ENCODE results near the gene MRTFB. TPM values are rescaled to one million over a fixed set of nuclear protein-coding genes. Genes with fewer than 3 reads are reported as not detected.

Gene MRTFB
- total and polyA plus RNA-seq, 2 donors (not counting 1 experiment from before 2014, with no cell fraction given) = 8.8 to 9.8 TPM

DNA sequence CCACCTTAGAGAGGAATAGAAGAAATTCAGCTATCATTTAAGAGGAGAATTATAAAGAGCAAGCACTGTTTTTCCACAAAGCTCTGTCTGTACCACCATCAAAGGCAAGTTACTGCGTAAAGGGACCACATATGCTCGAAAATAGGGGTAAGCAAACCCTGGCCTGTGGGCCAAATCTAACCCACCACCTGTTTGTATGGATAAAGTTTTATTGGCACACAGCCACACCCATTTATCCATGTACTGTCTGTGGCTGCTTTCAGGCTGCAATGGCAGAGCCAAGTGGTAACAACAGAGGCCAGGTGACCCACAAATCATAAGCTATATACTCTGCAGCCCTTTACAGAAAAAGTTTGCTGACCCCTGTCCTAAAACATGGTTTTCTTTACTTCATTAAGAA, 180.3 kb downstream of the MRTFB start:
- TF ChIP-seq EZH2 (IDR thresholded peaks at IDR 0.05; ENCODE audit: low read length, missing control alignments) = no peak
- TF ChIP-seq, protein P1, sequence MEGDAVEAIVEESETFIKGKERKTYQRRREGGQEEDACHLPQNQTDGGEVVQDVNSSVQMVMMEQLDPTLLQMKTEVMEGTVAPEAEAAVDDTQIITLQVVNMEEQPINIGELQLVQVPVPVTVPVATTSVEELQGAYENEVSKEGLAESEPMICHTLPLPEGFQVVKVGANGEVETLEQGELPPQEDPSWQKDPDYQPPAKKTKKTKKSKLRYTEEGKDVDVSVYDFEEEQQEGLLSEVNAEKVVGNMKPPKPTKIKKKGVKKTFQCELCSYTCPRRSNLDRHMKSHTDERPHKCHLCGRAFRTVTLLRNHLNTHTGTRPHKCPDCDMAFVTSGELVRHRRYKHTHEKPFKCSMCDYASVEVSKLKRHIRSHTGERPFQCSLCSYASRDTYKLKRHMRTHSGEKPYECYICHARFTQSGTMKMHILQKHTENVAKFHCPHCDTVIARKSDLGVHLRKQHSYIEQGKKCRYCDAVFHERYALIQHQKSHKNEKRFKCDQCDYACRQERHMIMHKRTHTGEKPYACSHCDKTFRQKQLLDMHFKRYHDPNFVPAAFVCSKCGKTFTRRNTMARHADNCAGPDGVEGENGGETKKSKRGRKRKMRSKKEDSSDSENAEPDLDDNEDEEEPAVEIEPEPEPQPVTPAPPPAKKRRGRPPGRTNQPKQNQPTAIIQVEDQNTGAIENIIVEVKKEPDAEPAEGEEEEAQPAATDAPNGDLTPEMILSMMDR (conservative IDR thresholded peaks at IDR 0.05 in 1 of 2, IDR thresholded peaks at IDR 0.05 in 1 of 2; ENCODE audit: low read depth in 1 of 2, low read length in 2 of 2) = no peak
- no peak overlapping the region for H3K27ac ChIP-seq (ENCODE audit: insufficient read depth, low read length)
- no peaks in the 10 kb centered on the region for H4K20me1 ChIP-seq (ENCODE audit: control insufficient read depth, extremely low read depth, insufficient read depth, low read length)
- H3K4me3 ChIP-seq (replicated peaks in 1 of 4; ENCODE audit: control extremely low read depth in 1 of 4, insufficient read depth in 1 of 4, low read depth in 3 of 4, low read length in 4 of 4) = no peak overlapping the region
- no peak overlapping the region for H3K9ac ChIP-seq (ENCODE audit: insufficient read depth, low read length)
- H3K4me2 ChIP-seq (ENCODE audit: extremely low read depth, insufficient read depth, low read length) = no peak overlapping the region
- no peak for DNase-seq (ENCODE audit: low read depth in 2 of 2)
- no peaks in the 10 kb centered on the region for H3K79me2 ChIP-seq (ENCODE audit: control insufficient read depth, insufficient read depth, low read length)
- peaks cover 11% of the 10 kb centered on the region for H3K36me3 ChIP-seq (ENCODE audit: control insufficient read depth, insufficient read depth, low read length)
- H2AFZ ChIP-seq (ENCODE audit: low read length) = no peak overlapping the region
- no peaks in the 10 kb centered on the region for H3K4me1 ChIP-seq (ENCODE audit: control insufficient read depth, extremely low read depth, insufficient read depth, low read length)
- H3K27me3 ChIP-seq (ENCODE audit: control insufficient read depth, insufficient read depth, low read length) = no peaks in the 10 kb centered on the region
- no peaks in the 10 kb centered on the region for H3K9me3 ChIP-seq (ENCODE audit: control insufficient read depth, insufficient read depth, low read depth, low read length)

DNA sequence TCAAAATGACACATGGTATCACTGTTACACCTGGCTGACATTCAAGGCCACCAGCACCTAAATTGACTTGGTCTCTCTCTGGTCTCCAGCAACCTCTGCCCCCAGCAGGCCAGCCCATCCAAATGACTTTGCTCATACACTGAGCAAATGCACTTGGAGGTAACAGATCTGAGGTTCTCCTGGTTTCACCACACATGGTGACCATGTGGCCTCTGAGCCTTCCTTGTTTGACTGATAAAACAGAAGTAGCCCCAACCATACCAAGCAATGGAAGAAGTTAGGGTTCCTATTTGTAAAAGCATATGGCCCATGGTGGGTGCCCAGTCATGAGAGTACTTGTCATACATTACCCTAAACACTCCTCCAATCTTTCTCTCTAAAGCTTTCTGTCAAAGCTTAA, 181.7 kb downstream of the MRTFB start:
- H3K27ac ChIP-seq (ENCODE audit: insufficient read depth, low read length) = no peak overlapping the region
- H3K79me2 ChIP-seq (ENCODE audit: control insufficient read depth, insufficient read depth, low read length) = no peaks in the 10 kb centered on the region
- H3K9ac ChIP-seq (ENCODE audit: insufficient read depth, low read length) = no peak overlapping the region
- TF ChIP-seq EZH2 (IDR thresholded peaks at IDR 0.05; ENCODE audit: low read length, missing control alignments) = no peak
- TF ChIP-seq, protein P1 (conservative IDR thresholded peaks at IDR 0.05 in 1 of 2, IDR thresholded peaks at IDR 0.05 in 1 of 2; ENCODE audit: low read depth in 1 of 2, low read length in 2 of 2) = no peak
- no peaks in the 10 kb centered on the region for H3K27me3 ChIP-seq (ENCODE audit: control insufficient read depth, insufficient read depth, low read length)
- H4K20me1 ChIP-seq (ENCODE audit: control insufficient read depth, extremely low read depth, insufficient read depth, low read length) = no peaks in the 10 kb centered on the region
- no peaks in the 10 kb centered on the region for H3K4me1 ChIP-seq (ENCODE audit: control insufficient read depth, extremely low read depth, insufficient read depth, low read length)
- no peak for DNase-seq (ENCODE audit: low read depth in 2 of 2)
- H3K4me2 ChIP-seq (ENCODE audit: extremely low read depth, insufficient read depth, low read length) = no peak overlapping the region
- H3K4me3 ChIP-seq (replicated peaks in 1 of 4; ENCODE audit: control extremely low read depth in 1 of 4, insufficient read depth in 1 of 4, low read depth in 3 of 4, low read length in 4 of 4) = no peak overlapping the region
- peaks cover 7% of the 10 kb centered on the region for H3K36me3 ChIP-seq (ENCODE audit: control insufficient read depth, insufficient read depth, low read length)
- no peak overlapping the region for H2AFZ ChIP-seq (ENCODE audit: low read length)
- no peaks in the 10 kb centered on the region for H3K9me3 ChIP-seq (ENCODE audit: control insufficient read depth, insufficient read depth, low read depth, low read length)

DNA sequence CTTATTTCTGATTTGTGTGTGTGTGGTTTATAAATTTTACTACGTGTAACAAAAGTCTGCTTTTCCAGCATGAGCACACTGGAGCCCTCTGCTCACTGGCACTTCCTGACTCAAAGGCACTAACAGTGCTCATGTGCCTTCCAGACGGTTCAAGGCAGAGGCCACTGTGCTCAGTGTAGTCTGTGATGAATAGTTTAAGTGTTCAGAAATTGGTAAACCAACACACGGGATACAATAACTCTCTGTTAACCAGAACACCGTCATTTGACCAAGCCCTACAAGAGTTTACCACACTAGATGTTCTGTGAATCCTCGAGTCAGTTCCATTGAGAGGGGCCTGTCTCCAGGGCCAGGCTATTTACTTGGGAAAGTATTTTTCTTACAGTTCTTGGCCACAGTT, 191.9 kb downstream of the MRTFB start:
- Histone ChIP-seq H3K4me2 (ENCODE audit: extremely low read depth, insufficient read depth, low read length) (no peak overlapping the region), H3K9me3 (ENCODE audit: control insufficient read depth, insufficient read depth, low read depth, low read length) (no peaks in the 10 kb centered on the region), H3K4me3 (replicated peaks in 1 of 4; ENCODE audit: control extremely low read depth in 1 of 4, insufficient read depth in 1 of 4, low read depth in 3 of 4, low read length in 4 of 4) (no peak overlapping the region), H3K27ac (ENCODE audit: insufficient read depth, low read length) (no peak overlapping the region), H2AFZ (ENCODE audit: low read length) (no peak overlapping the region), H3K27me3 (ENCODE audit: control insufficient read depth, insufficient read depth, low read length) (no peaks in the 10 kb centered on the region), H3K4me1 (ENCODE audit: control insufficient read depth, extremely low read depth, insufficient read depth, low read length) (no peaks in the 10 kb centered on the region), H4K20me1 (ENCODE audit: control insufficient read depth, extremely low read depth, insufficient read depth, low read length) (no peaks in the 10 kb centered on the region), H3K36me3 (ENCODE audit: control insufficient read depth, insufficient read depth, low read length) (peaks cover 4% of the 10 kb centered on the region), H3K79me2 (ENCODE audit: control insufficient read depth, insufficient read depth, low read length) (no peaks in the 10 kb centered on the region), H3K9ac (ENCODE audit: insufficient read depth, low read length) (no peak overlapping the region)
- TF ChIP-seq, protein P1 (conservative IDR thresholded peaks at IDR 0.05 in 1 of 2, IDR thresholded peaks at IDR 0.05 in 1 of 2; ENCODE audit: low read depth in 1 of 2, low read length in 2 of 2) = no peak
- TF ChIP-seq EZH2 (IDR thresholded peaks at IDR 0.05; ENCODE audit: low read length, missing control alignments) = no peak
- DNase-seq (ENCODE audit: low read depth in 2 of 2) = no peak

Data from fibroblast of lung (primary cell).